Umbilical cord (tissue), 2 donors: ENCODE measurements around the gene STK32B. TPM values are rescaled to one million over a fixed set of nuclear protein-coding genes. Genes with fewer than 3 reads are reported as not detected.

Experiments used
- DNase-seq: peaks from one replicate; pipeline ENCODE4 v3.0.0-alpha.2; 2015; ENCODE audit warnings: low spot score
- total RNA-seq: library from RNA; depleted of rRNA; stranded (reverse); fragments of >200 nt; gene quantifications from one replicate; pipeline ENCODE4 v1.2.3, GENCODE V29; 2014; ENCODE audit warnings: low replicate concordance; ENCODE audit not compliant: insufficient read depth

Gene STK32B
- total RNA-seq, 1 donor from 2014 or later = 7.0 TPM

GRCh38 chr4:5524446-5525299 is 473.4 kb downstream of the STK32B start:
- no peak for DNase-seq

GRCh38 chr4:5526080-5526846 is 475.0 kb downstream of the STK32B start:
- no peak for DNase-seq

GRCh38 chr4:5527211-5527610 is 475.9 kb downstream of the STK32B start:
- peak; percentile 19 for DNase-seq

GRCh38 chr4:5528031-5528436 is 476.8 kb downstream of the STK32B start:
- no peak for DNase-seq

GRCh38 chr4:5532100-5532499 is 480.8 kb downstream of the STK32B start:
- no peak for DNase-seq

GRCh38 chr4:5539584-5539983 is 488.3 kb downstream of the STK32B start:
- DNase-seq = no peak

- no peak for DNase-seq
These were observed 489.9 kb downstream of the STK32B start for GRCh38 chr4:5541169-5541568.

GRCh38 chr4:5543681-5544080 is 492.4 kb downstream of the STK32B start:
- no peak for DNase-seq

GRCh38 chr4:5544762-5545161 is 493.5 kb downstream of the STK32B start:
- no peak for DNase-seq

GRCh38 chr4:5545271-5545670 is 494.0 kb downstream of the STK32B start:
- no peak for DNase-seq

- DNase-seq = no peak
These were observed 496.5 kb downstream of the STK32B start for GRCh38 chr4:5547651-5548249.

Other genes starting within 250 kb of the STK32B start
- 14.0 TPM for gene MSX1, start 191.8 kb upstream of the STK32B start, total RNA-seq
- gene CYTL1, start 32.0 kb upstream of the STK32B start, total RNA-seq = 4.8 TPM